Inflammatory macrophage (primary cell): Measurements from ENCODE around the gene C19orf38.

Source experiments
- DNase-seq, 2 donors: peaks; one replicate each; pipeline ENCODE4 v3.0.0-alpha.2; 2020 to 2022

Gene C19orf38

DNA sequence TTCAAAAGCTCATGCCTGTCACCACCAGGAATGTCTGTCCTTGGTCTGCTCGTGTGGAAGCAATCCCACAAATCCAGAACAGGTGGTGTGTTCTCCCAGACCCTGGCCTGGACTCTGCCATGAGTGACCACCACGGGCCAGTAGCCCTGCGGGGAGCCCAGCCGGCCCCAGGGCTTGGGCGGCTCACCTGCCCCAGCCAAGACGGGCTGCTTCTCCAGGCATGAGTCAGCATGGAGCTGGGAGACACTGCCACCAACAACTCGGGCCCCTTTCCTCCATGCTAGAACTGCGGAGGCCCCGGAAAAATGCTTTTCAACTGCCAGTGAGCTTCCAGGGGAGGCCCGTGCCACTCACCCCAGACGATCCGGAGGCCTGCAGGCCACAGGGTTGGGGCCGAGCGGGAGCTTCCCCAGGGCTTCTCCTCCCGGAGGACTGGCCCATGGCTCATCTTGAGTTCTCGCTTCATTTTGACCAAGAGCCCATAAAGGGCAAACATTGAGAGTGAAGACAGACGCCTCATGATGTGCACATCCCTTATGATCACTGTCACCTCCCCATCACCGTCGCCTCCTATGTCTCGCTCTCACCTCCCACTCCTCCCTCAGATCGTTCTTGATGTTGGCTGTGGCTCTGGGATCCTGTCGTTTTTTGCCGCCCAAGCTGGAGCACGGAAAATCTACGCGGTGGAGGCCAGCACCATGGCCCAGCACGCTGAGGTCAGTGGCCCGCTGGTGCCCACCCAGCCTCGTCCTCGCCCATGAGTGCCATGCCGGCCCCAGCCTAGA, 63.6 kb downstream of the C19orf38 start:
- DNase-seq, result no peak

DNA sequence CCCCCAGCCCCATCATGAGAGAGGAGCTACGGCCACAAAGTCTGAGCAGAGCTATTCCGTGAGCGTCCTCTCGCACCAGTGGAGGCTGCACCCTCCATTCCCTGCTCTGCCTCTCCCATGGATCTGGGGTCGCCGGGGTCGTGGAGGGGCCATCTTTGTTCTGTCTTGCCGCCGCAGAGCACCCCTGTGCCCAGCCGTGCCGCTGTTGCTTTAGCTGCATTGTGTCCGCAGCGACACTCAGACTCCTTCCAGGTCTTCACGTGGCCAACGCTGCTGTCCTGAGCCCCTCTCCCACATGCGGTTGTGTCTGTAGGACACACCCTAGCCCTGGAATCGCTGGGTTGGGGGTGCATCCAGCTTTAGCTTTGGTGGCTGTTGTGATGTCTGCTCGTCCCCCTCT, 64.4 kb downstream of the C19orf38 start:
- DNase-seq, result no peak

DNA sequence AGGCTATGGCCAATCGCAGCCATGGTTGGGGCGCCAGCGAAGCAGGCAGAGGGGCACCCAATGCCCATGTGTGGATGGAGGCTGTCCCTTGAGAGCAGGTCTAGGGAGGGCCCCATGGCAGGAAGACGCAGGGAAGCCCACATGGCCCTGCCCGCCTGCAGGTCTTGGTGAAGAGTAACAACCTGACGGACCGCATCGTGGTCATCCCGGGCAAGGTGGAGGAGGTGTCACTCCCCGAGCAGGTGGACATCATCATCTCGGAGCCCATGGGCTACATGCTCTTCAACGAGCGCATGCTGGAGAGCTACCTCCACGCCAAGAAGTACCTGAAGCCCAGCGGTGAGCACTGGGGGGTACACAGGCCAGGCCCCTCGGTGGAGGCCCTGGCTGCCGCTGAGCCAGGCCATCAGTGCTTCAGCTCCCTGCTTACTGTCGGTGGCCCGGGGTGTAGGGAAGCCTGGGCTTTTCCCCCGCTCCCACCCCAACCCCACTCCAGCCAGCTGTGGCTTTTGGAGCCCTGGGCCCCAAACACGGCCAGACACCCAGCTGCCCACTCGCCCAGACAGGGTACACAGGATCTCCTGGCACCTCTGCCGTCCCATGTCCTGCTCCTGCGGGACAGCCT, 65.6 kb downstream of the C19orf38 start:
- DNase-seq, result no peak

DNA sequence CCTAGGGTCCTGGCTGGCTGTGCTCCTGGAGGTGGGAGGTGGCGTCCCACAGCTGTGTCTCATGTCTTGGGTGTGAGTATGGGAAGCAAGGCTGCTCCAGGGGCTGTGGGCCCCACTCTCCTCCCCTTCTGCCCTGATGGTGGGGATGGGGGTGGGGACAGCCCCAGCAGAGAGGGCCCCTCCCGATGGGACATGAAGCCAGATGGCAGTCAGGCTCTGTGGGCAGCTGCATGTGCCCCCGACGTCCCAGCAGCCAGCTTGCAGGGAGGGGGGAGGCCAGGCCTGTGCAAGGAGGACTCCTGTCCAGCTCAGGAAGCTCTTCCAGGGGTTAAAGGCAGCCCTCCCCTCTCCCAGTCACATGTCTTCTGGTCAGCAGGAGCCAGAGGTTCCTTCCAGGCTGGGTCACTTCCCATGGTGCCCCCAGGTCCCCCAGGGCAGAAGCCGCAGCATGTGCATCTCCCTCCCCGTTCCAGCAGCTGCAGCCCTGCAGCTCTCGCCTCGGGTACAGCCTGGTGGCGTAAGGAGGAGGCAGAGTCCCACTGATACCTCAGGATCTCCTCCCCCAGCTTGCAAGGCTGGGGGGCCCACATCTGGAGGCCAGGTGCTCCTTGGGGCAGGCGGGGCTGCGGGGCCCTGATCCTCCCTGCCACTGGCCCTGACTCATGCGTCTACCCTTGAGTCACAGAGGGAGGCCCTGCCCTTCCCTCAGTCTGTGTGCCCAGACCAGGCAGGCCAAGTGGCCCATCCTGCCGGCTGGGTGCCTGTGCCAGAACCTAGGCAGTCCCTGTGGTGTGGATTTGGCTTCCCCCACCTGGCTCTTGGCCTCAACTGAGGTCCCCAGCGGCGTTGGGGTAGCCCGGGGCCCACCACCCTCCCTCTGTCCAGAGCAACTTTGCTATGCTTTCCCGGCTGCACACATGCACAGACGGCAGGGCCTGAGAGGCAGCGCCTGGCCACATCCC, 67.2 kb downstream of the C19orf38 start:
- no peak for DNase-seq

DNA sequence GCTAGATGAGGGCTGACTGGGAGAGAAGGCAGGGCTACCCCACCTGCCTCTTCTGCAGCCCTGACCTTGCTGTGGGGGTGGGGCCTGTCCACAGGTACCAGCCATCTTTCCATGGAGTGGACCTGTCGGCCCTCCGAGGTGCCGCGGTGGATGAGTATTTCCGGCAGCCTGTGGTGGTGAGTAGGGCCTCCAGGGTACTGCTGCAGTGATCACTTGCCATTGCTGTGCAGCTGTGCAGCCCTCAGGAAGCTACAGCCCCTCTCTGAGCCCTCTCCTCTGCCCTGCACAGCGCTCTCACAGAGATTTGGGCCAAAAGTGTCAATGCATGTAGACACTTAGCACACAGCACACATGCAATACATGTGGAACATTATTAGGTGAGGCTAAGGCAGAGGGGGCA, 68.4 kb downstream of the C19orf38 start:
- DNase-seq, result no peak

DNA sequence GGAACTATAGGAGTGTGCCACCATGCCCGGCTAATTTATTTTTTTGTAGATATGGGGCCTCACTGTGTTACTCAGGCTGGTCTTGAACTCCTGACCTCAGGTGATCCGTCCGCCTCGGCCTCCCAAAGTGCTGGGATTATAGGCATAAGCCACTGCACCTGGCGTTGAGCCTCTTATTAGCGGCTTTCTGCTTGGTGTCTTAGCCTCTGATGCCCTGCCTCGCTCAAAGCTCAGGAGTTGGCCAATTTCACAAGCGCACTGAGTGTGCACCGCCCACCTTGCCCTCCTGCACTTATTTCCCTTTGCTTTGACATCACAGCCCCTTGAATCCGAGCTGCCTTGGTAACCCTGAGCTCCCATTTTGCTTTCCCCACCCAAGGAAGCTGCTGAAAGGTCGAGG, 70.1 kb downstream of the C19orf38 start:
- no peak for DNase-seq
